Measurements from ENCODE around the gene PROSER2.

The PROSER2 gene

DNA sequence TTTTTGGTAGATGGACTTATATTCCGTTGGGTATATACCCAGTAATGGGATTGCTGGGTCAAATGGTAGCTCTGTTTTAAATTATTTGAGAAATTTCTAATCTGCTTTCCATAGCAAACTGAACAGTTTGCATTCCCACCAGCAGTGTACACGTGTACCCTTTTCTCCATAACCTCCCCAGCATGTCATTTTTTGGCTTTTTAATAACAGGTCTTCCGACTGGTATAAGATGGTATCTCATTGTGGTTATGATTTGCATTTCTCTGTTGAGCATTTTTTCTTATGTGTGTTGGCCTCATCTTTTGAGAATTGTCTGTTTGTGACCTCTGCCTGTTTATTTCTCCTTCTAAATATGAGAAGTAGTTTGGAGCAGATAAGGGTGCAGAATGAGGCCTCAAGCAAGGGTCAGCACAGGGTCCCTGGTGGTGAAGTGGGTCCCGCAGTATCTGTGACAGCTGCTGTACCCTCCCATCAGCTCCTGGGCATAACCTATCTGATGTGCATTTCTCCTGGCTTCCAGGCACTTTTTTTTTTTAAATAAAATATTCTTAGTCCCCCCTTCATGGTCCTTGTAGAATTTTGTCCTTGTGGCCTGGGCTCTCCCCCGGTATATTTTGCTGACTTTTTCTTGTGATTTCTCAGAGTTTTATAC lies 73.5 kb downstream of the PROSER2 start:
- no peak for DNase-seq (ENCODE audit: low read depth)
- H3K4me3 ChIP-seq (ENCODE audit: low read depth, low read length) = no peak overlapping the region

- no peak for DNase-seq (ENCODE audit: low read depth)
- H3K4me3 ChIP-seq (ENCODE audit: low read depth, low read length) = no peak overlapping the region
Measured at GRCh38 chr10:11898033-11898371, 74.8 kb downstream of the PROSER2 start.

DNA sequence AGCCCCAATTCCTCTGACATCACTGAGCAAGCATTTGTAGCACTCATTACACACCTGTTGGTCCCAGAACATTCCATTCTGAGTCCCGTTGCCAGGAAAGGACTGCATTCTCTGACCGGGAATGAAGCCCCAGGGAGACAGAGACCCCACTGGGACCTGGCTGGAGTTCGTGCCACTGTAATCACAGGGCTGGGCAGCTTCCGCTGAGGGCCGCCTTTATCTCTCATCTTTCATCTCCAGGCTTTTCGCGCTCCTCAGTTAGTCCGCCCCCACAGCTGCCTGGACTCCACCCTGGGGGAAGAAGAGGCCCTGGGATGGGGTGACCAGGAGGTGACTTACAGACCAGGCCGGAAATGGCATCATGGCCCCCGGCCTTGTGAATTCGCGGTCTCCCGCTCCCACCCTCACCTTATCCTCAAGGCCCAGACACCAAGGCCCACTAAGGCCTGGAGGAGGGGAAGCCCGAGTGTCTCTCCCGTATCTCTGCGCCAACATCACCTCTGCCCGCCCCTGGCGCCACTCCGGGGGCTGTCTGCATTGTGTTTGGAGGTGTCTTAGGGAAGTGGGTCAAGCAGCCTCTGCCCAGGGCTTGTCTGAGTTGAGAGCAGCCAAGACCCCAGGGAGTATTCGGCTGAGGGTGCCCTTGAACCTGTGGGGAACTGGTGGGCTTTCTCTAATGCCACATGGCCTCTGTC lies 75.4 kb downstream of the PROSER2 start:
- DNase-seq (ENCODE audit: low read depth) = peak; percentile 25
- H3K4me3 ChIP-seq (ENCODE audit: low read depth, low read length) = no peak overlapping the region

GRCh38 chr10:11899067-11899876 lies 76.1 kb downstream of the PROSER2 start:
- no peak overlapping the region for H3K4me3 ChIP-seq (ENCODE audit: low read depth, low read length)
- no peak for DNase-seq (ENCODE audit: low read depth)

DNA sequence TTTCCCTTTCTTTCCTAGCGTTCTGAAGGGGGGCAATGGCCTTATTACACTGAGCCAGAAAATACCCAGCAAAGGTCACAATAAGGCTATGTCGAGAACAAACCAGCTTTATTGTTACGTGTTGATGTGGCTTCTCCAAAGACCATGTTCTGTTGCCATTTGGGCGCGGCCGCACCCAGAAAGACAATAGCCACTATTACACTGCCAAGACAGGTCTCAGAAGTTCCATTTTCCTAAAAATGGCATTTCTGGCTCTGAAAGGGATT lies 77.8 kb downstream of the PROSER2 start:
- H3K4me3 ChIP-seq (ENCODE audit: low read depth, low read length) = no peak overlapping the region
- DNase-seq (ENCODE audit: low read depth) = no peak

GRCh38 chr10:11901454-11901832 lies 78.3 kb downstream of the PROSER2 start:
- no peak for DNase-seq (ENCODE audit: low read depth)
- no peak overlapping the region for H3K4me3 ChIP-seq (ENCODE audit: low read depth, low read length)

DNA sequence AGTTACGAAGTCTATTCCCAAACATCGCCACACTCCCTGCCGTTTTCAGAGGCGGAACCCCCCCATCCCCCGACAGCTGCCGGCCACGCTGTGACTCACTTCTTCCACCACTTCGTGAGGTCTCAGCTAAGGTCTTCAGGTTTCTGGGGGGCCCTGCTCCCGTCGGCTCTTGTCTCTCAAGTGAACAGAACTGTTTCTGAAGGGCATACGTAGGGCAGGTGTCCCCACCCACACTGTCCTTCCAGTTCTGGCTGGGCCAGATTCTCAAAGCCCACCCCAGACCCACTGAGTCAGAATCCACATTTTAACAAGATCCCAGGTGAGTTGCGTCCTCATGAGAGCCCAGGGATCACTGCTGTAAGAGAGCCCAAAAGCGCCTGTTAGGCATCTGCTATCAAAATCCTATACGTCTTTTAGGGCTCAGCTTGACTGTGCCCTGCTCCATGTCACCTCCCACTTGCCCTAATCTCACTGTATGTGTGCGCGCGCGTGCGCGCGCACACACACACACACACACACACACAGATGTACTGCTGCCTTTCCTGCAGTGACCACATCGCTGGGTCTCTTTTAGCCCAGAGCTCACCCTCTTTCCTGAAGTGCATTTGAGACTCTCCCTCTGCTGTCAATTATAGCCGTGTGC lies 78.8 kb downstream of the PROSER2 start:
- DNase-seq (ENCODE audit: low read depth) = no peak
- no peak overlapping the region for H3K4me3 ChIP-seq (ENCODE audit: low read depth, low read length)

DNA sequence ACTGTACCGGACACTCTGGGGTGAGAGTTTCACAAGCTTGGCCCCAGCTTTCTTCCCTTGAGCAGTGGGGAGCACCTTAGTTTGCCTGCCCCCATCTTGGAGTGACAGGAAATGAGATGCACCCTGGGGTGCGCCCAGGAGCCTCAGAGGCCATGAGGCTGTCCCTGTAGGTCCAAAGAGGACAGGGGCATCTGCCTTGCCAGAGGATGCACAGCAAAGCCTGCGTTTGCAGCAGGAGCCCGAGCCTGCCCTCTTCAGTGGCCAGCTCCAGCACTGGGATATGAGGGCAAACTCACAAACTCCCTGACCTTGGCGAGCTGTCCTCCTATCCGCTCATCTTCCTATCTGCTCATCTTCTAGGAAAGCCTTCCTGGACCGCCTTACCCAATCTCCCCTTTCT lies 79.5 kb downstream of the PROSER2 start:
- DNase-seq (ENCODE audit: low read depth) = no peak

GRCh38 chr10:11906714-11907113 lies 83.6 kb downstream of the PROSER2 start:
- no peak for DNase-seq (ENCODE audit: low read depth)
- H3K4me3 ChIP-seq (ENCODE audit: low read depth, low read length) = no peak overlapping the region

More for the DNA sequence above, 79.5 kb downstream of the PROSER2 start:
- no peak overlapping the region for H3K4me3 ChIP-seq (ENCODE audit: low read depth, low read length)

DNA sequence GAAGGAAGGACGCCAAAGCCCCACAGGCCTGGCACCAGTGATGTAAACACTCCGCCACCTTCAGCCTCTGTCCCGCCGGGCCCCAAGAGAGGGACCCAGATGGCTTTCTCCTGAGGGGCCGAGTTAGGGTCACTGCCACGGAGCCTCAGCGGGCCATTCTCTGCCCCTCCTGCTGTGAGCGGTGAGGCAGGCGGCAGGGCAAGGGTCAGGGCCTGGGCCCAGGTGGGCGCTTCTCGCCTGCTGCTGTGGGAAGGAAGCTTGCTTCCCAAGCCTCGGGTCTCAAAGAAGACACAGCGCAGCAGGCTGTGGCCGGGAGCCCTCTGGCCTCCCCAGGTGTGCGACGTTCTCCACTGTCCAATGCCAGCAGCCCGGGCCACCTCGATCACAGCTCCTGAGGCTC lies 84.8 kb downstream of the PROSER2 start:
- no peak overlapping the region for H3K4me3 ChIP-seq (ENCODE audit: low read depth, low read length)
- DNase-seq (ENCODE audit: low read depth) = no peak

DNA sequence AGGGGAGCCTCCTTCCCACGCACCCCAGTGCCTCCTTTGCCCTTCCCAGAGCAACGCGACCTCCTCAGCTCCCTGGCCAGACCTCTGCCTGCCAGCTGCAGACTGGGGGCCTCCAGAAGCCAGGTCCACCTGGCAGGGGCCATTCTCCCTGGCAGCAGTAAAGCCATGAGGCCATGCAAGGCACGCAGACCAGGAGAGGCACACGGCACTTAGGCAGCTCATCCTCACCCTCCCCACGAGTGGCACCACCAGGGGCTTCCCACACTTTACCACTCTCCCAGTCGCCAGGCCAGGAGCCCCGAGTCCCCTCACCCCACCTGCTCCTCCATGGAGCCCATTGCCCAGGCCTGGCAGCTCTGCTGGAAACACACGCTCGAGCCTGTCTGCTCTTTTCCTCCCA lies 85.4 kb downstream of the PROSER2 start:
- no peak overlapping the region for H3K4me3 ChIP-seq (ENCODE audit: low read depth, low read length)
- no peak for DNase-seq (ENCODE audit: low read depth)

- no peak overlapping the region for H3K4me3 ChIP-seq (ENCODE audit: low read depth, low read length)
- no peak for DNase-seq (ENCODE audit: low read depth)
Measured at GRCh38 chr10:11908991-11909390, 85.8 kb downstream of the PROSER2 start.

DNA sequence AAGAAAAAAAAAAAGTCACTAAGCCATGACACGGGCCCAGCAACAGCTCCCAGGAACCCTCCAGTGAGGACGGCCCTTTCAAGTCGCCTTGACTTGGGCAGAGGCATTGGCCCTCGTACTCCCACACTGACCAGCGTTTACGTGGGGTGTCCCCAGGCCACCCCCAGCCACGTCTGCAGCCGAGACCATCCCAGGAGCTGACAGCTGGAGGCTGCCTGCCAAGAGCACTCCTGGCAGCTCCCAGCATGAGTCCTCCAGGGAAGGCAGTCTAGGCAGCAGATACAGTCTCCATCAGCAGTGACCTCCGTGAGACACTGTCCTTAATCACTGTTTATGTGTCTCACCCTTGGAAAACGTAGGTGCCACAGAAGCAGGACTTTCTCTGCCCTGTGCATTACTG lies 86.5 kb downstream of the PROSER2 start:
- DNase-seq (ENCODE audit: low read depth) = no peak
- H3K4me3 ChIP-seq (ENCODE audit: low read depth, low read length) = no peak overlapping the region

DNA sequence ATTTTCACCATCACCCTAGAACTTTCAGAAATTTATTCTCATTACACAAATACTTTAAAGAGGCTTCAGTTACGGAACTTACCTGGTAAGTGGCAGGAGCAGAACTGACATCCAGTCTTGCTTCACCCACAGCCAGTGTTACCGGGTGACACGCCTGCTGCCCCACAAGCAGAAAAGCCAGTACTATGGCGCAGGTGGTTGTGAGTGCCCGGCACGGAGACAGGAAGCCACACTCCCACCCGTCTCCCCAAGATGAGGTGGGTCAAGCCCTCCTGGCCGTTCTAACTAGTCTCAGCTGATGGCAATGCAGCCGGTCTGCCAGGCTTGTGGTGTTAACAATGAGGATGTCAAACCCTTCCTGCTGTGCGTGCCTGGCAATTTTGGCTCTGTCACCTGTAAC lies 86.9 kb downstream of the PROSER2 start:
- DNase-seq (ENCODE audit: low read depth) = no peak
- no peak overlapping the region for H3K4me3 ChIP-seq (ENCODE audit: low read depth, low read length)

- no peak for DNase-seq (ENCODE audit: low read depth)
- H3K4me3 ChIP-seq (ENCODE audit: low read depth, low read length) = no peak overlapping the region
Measured at GRCh38 chr10:11913079-11913641, 90.0 kb downstream of the PROSER2 start.

GRCh38 chr10:11918384-11918783 lies 95.2 kb downstream of the PROSER2 start:
- DNase-seq (ENCODE audit: low read depth) = no peak
- no peak overlapping the region for H3K4me3 ChIP-seq (ENCODE audit: low read depth, low read length)

DNA sequence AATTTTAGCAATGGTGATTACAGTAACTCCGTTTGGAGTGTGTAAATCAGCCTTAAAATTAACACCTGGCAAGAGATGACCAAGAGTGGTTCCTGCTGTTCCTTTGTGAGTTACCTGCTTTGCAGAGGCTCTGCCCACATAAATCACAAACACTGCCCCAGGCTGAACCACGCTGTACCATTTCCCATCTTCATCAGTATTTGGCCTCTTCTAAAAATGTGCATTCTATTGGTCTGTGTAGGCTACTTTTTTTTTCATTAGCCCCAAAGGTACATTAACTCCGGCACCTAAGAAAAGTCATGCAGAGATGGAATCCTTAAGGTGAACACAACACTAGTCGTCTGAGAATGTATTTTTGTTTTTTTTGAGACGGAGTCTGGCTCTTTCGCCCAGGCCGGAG lies 96.1 kb downstream of the PROSER2 start:
- no peak for DNase-seq (ENCODE audit: low read depth)
- H3K4me3 ChIP-seq (ENCODE audit: low read depth, low read length) = no peak overlapping the region

Data from skeletal muscle cell (primary cell).